KMS-11 (cell line): ENCODE measurements around the gene TTC39C.

Source experiments
- H2AFZ ChIP-seq: fragments of 200-600 bp; sonication (generic); 2 replicates; pipeline ENCODE4 v1.6.1; 2016; ENCODE audit warnings: antibody characterized with exemption, mixed run types, low read depth
- H3K27ac ChIP-seq: fragments of 200-600 bp; sonication (generic); 2 replicates; pipeline ENCODE4 v1.6.1; 2016; ENCODE audit warnings: mild to moderate bottlenecking, mixed run types
- H3K27me3 ChIP-seq: fragments of 200-600 bp; sonication (generic); 2 replicates; pipeline ENCODE4 v1.6.1; 2017; ENCODE audit warnings: mild to moderate bottlenecking, low read depth, mixed run types, moderate library complexity; ENCODE audit not compliant: insufficient read depth
- H3K36me3 ChIP-seq: fragments of 200-600 bp; sonication (generic); 2 replicates; pipeline ENCODE4 v1.6.1; 2017; ENCODE audit warnings: mild to moderate bottlenecking, mixed run types; ENCODE audit not compliant: insufficient read depth
- H3K4me1 ChIP-seq: fragments of 200-600 bp; sonication (generic); 2 replicates; pipeline ENCODE4 v1.6.1; 2016; ENCODE audit warnings: mild to moderate bottlenecking, low read depth, mixed run types; ENCODE audit not compliant: poor library complexity, severe bottlenecking
- H3K4me2 ChIP-seq: fragments of 200-600 bp; sonication (generic); 2 replicates; pipeline ENCODE4 v1.7.0; 2016; ENCODE audit warnings: mild to moderate bottlenecking, mixed run types
- H3K4me3 ChIP-seq: fragments of 200-600 bp; sonication (generic); IDR thresholded peaks from 2 replicates; pipeline ENCODE4 v1.6.1; 2017; ENCODE audit warnings: low read depth, low read length, mixed read lengths; ENCODE audit not compliant: insufficient read depth
- H3K79me2 ChIP-seq: fragments of 200-600 bp; sonication (generic); 2 replicates; pipeline ENCODE4 v1.6.1; 2016; ENCODE audit warnings: low read depth, mixed run types; ENCODE audit not compliant: insufficient read depth
- H3K9ac ChIP-seq: fragments of 200-600 bp; sonication (generic); 2 replicates; pipeline ENCODE4 v1.6.1; 2016; ENCODE audit warnings: mild to moderate bottlenecking, mixed run types
- H4K20me1 ChIP-seq: fragments of 200-600 bp; sonication (generic); 2 replicates; pipeline ENCODE4 v1.6.1; 2016; ENCODE audit warnings: mild to moderate bottlenecking, mixed run types; ENCODE audit not compliant: insufficient read depth
- TF ChIP-seq, protein P1 (sequence below): fragments of 200-600 bp; sonication (generic); conservative IDR thresholded peaks from 2 replicates; pipeline ENCODE4 v1.6.1; 2017; ENCODE audit warnings: low read depth, mild to moderate bottlenecking, antibody characterized with exemption, low read length, moderate library complexity, mixed read lengths

The TTC39C gene

GRCh38 chr18:24068945-24069693 lies 54.6 kb downstream of the TTC39C start:
- TF ChIP-seq, protein P1, sequence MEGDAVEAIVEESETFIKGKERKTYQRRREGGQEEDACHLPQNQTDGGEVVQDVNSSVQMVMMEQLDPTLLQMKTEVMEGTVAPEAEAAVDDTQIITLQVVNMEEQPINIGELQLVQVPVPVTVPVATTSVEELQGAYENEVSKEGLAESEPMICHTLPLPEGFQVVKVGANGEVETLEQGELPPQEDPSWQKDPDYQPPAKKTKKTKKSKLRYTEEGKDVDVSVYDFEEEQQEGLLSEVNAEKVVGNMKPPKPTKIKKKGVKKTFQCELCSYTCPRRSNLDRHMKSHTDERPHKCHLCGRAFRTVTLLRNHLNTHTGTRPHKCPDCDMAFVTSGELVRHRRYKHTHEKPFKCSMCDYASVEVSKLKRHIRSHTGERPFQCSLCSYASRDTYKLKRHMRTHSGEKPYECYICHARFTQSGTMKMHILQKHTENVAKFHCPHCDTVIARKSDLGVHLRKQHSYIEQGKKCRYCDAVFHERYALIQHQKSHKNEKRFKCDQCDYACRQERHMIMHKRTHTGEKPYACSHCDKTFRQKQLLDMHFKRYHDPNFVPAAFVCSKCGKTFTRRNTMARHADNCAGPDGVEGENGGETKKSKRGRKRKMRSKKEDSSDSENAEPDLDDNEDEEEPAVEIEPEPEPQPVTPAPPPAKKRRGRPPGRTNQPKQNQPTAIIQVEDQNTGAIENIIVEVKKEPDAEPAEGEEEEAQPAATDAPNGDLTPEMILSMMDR: no peak
- H3K4me2 ChIP-seq: no peak overlapping the region
- H4K20me1 ChIP-seq: no peaks in the 10 kb centered on the region
- H3K27ac ChIP-seq: no peak overlapping the region
- H3K9ac ChIP-seq: no peak overlapping the region
- H3K79me2 ChIP-seq: no peaks in the 10 kb centered on the region
- H3K27me3 ChIP-seq: no peaks in the 10 kb centered on the region
- H3K4me3 ChIP-seq: no peak overlapping the region
- H3K4me1 ChIP-seq: no peaks in the 10 kb centered on the region
- H3K36me3 ChIP-seq: no peaks in the 10 kb centered on the region
- no peak overlapping the region for H2AFZ ChIP-seq

- no peak overlapping the region for H3K4me2 ChIP-seq
- no peaks in the 10 kb centered on the region for H3K4me1 ChIP-seq
- H3K9ac ChIP-seq: no peak overlapping the region
- H4K20me1 ChIP-seq: no peaks in the 10 kb centered on the region
- no peaks in the 10 kb centered on the region for H3K79me2 ChIP-seq
- H3K36me3 ChIP-seq: no peaks in the 10 kb centered on the region
- no peak overlapping the region for H3K4me3 ChIP-seq
- no peak overlapping the region for H3K27ac ChIP-seq
- H3K27me3 ChIP-seq: no peaks in the 10 kb centered on the region
- H2AFZ ChIP-seq: no peak overlapping the region
- TF ChIP-seq, protein P1: no peak
Measured at GRCh38 chr18:24071029-24071428, 56.5 kb downstream of the TTC39C start.

DNA sequence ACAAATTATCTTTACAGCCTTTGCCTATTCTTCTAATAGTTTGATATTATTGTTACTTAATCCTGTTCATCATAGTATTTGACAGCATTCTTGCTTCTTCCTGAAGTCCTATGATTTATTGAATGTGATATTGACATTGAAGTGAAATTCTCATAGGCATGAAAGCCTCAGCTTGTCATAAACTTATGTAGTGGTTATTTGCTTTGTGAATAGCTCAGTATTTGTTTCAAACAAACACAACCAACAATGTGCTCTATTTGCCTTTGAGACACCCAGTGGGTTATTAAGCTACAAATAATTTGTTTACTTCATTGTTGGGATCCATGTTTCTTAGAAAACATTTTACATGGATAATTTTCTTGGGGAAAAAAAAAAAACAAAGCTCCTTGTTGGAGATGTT lies 57.2 kb downstream of the TTC39C start:
- Histone ChIP-seq H3K4me3 (no peak overlapping the region), H3K4me1 (no peaks in the 10 kb centered on the region), H4K20me1 (no peaks in the 10 kb centered on the region), H3K79me2 (no peaks in the 10 kb centered on the region), H3K27ac (no peak overlapping the region), H3K36me3 (no peaks in the 10 kb centered on the region), H3K4me2 (no peak overlapping the region), H3K9ac (no peak overlapping the region), H2AFZ (no peak overlapping the region), H3K27me3 (no peaks in the 10 kb centered on the region)
- TF ChIP-seq, protein P1: no peak

- no peaks in the 10 kb centered on the region for H3K27me3 ChIP-seq
- H3K4me3 ChIP-seq: no peak overlapping the region
- no peak overlapping the region for H2AFZ ChIP-seq
- TF ChIP-seq, protein P1: no peak
- no peak overlapping the region for H3K9ac ChIP-seq
- no peak overlapping the region for H3K4me2 ChIP-seq
- no peaks in the 10 kb centered on the region for H3K4me1 ChIP-seq
- no peaks in the 10 kb centered on the region for H3K79me2 ChIP-seq
- no peaks in the 10 kb centered on the region for H3K36me3 ChIP-seq
- H4K20me1 ChIP-seq: no peaks in the 10 kb centered on the region
- H3K27ac ChIP-seq: no peak overlapping the region
Measured at GRCh38 chr18:24072743-24073142, 58.2 kb downstream of the TTC39C start.
